ENCODE data around the gene SLC22A3.

The SLC22A3 gene

DNA sequence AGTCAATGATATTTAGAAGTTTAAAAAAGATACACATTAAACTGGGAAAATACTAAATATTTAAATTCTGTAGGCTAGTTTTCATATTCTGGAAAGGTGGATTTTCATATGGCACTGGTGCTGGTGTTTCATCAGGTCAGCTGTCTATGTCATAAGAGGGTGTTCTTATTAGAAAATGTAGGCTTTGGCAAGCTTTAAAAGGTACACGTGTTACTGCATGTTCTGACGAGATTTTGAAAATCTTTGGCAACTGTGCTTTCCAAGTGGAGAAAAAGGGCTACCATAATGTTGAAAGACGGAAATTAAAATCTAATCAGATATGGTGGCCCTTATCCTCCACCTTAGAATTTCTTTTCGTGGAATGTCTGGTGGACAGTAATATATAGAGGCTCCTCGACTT is 30.0 kb downstream of the SLC22A3 start:
- TF ChIP-seq, protein P1, sequence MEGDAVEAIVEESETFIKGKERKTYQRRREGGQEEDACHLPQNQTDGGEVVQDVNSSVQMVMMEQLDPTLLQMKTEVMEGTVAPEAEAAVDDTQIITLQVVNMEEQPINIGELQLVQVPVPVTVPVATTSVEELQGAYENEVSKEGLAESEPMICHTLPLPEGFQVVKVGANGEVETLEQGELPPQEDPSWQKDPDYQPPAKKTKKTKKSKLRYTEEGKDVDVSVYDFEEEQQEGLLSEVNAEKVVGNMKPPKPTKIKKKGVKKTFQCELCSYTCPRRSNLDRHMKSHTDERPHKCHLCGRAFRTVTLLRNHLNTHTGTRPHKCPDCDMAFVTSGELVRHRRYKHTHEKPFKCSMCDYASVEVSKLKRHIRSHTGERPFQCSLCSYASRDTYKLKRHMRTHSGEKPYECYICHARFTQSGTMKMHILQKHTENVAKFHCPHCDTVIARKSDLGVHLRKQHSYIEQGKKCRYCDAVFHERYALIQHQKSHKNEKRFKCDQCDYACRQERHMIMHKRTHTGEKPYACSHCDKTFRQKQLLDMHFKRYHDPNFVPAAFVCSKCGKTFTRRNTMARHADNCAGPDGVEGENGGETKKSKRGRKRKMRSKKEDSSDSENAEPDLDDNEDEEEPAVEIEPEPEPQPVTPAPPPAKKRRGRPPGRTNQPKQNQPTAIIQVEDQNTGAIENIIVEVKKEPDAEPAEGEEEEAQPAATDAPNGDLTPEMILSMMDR (IDR thresholded peaks at IDR 0.05; ENCODE audit: low read depth, low read length, poor library complexity, severe bottlenecking): no peak
- no peak for TF ChIP-seq EZH2phosphoT487 (IDR thresholded peaks at IDR 0.05; ENCODE audit: borderline replicate concordance, low read length)
- Histone ChIP-seq H3K4me3 (ENCODE audit: low read length) (no peak overlapping the region), H3K36me3 (ENCODE audit: control insufficient read depth, low read length) (no peaks in the 10 kb centered on the region), H4K20me1 (ENCODE audit: control insufficient read depth, insufficient read depth, low read depth, low read length) (no peaks in the 10 kb centered on the region), H3K27ac (ENCODE audit: low read depth, low read length) (no peak overlapping the region), H3F3A (ENCODE audit: control insufficient read depth, insufficient read depth) (no peaks in the 10 kb centered on the region), H3K27me3 (ENCODE audit: control insufficient read depth, low read length) (peaks cover 2% of the 10 kb centered on the region; the same call in 1 of the 2 replicates), H3K79me2 (ENCODE audit: control insufficient read depth, low read length) (no peaks in the 10 kb centered on the region), H3K4me2 (ENCODE audit: low read length) (no peak overlapping the region), H3K4me1 (ENCODE audit: control insufficient read depth, low read length) (no peaks in the 10 kb centered on the region), H3K9me3 (ENCODE audit: control insufficient read depth, insufficient read depth, low read length) (no peaks in the 10 kb centered on the region), H3K9me2 (replicated peaks; ENCODE audit: control insufficient read depth, low read length) (no peaks in the 10 kb centered on the region)

DNA sequence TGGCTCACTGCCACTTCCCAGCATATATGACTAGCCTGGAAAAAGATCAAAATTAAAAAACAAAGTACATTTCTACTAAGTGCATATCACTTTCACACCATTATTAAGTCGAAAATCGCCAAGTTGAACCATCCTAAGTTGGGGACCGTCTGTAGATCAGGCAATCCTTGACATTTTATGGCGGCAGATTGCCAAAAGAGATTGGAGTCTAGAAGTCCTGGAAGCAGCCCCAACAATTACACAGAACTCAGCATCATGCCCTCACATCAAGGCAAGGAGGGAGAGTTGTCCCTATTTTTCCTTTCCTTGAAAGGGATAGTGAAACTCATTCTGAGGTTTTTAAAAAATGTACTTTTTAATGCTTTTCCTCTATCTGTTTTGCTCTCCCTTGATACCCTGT is 30.7 kb downstream of the SLC22A3 start:
- no peak overlapping the region for H3K27ac ChIP-seq (ENCODE audit: low read depth, low read length)
- H3K4me2 ChIP-seq (ENCODE audit: low read length): no peak overlapping the region

DNA sequence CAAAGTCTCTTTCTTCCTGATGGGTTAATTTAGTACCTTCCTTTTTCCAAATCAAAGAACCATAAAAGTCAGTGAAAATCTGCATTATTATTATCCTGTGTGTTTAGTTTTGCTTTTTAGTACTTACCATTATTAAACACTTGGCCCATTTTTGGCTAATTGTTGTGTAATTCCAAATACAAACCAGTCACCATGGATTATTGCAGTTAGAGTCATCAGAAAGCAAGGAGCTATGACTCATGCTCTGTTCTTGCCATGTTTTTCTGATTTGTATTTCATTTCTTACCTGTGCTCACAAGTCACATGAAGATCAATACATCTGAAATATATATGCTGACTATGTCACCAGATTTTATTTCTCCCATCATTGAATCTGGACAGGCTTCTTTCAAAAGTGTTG is 31.3 kb downstream of the SLC22A3 start:
- Histone ChIP-seq H3F3A (ENCODE audit: control insufficient read depth, insufficient read depth) (no peaks in the 10 kb centered on the region), H3K36me3 (ENCODE audit: control insufficient read depth, low read length) (no peaks in the 10 kb centered on the region), H3K27ac (ENCODE audit: low read depth, low read length) (no peak overlapping the region), H3K4me2 (ENCODE audit: low read length) (no peak overlapping the region), H4K20me1 (ENCODE audit: control insufficient read depth, insufficient read depth, low read depth, low read length) (no peaks in the 10 kb centered on the region), H3K9me3 (ENCODE audit: control insufficient read depth, insufficient read depth, low read length) (no peaks in the 10 kb centered on the region), H3K4me1 (ENCODE audit: control insufficient read depth, low read length) (no peaks in the 10 kb centered on the region), H3K27me3 (ENCODE audit: control insufficient read depth, low read length) (peaks cover 2% of the 10 kb centered on the region; the same call in 1 of the 2 replicates), H3K4me3 (ENCODE audit: low read length) (no peak overlapping the region), H3K79me2 (ENCODE audit: control insufficient read depth, low read length) (no peaks in the 10 kb centered on the region), H3K9me2 (replicated peaks; ENCODE audit: control insufficient read depth, low read length) (no peaks in the 10 kb centered on the region)
- TF ChIP-seq, protein P1 (IDR thresholded peaks at IDR 0.05; ENCODE audit: low read depth, low read length, poor library complexity, severe bottlenecking): no peak
- no peak for TF ChIP-seq EZH2phosphoT487 (IDR thresholded peaks at IDR 0.05; ENCODE audit: borderline replicate concordance, low read length)

More for the DNA sequence above, 30.7 kb downstream of the SLC22A3 start:
- Histone ChIP-seq H3F3A (ENCODE audit: control insufficient read depth, insufficient read depth) (no peaks in the 10 kb centered on the region), H3K9me2 (replicated peaks; ENCODE audit: control insufficient read depth, low read length) (no peaks in the 10 kb centered on the region), H3K4me1 (ENCODE audit: control insufficient read depth, low read length) (no peaks in the 10 kb centered on the region), H3K36me3 (ENCODE audit: control insufficient read depth, low read length) (no peaks in the 10 kb centered on the region), H3K4me3 (ENCODE audit: low read length) (no peak overlapping the region), H3K9me3 (ENCODE audit: control insufficient read depth, insufficient read depth, low read length) (no peaks in the 10 kb centered on the region), H3K27me3 (ENCODE audit: control insufficient read depth, low read length) (peaks cover 2% of the 10 kb centered on the region; the same call in 1 of the 2 replicates), H3K79me2 (ENCODE audit: control insufficient read depth, low read length) (no peaks in the 10 kb centered on the region), H4K20me1 (ENCODE audit: control insufficient read depth, insufficient read depth, low read depth, low read length) (no peaks in the 10 kb centered on the region)
- TF ChIP-seq EZH2phosphoT487 (IDR thresholded peaks at IDR 0.05; ENCODE audit: borderline replicate concordance, low read length): no peak
- TF ChIP-seq, protein P1 (IDR thresholded peaks at IDR 0.05; ENCODE audit: low read depth, low read length, poor library complexity, severe bottlenecking): no peak
